T-helper 17 cell (primary cell): ENCODE measurements around the gene FBXL20. TPM values are rescaled to one million over a fixed set of nuclear protein-coding genes. Genes with fewer than 3 reads are reported as not detected.
A peak's percentile ranks its signal among the peaks of the same experiment; 100 is the strongest.

ENCODE experiments used
- ATAC-seq: fragments of 150-1000 bp; cut with Tn5 transposase; 2 replicates; pipeline ENCODE4 v1.10.0; 2021; ENCODE audit warnings: mild to moderate bottlenecking, moderate library complexity
- DNase-seq, 3 donors: peaks; one replicate each; pipeline versions ENCODE4 v3.0.0 to v3.0.0-alpha.2; 2020 to 2021
- H3K9me3 ChIP-seq: one replicate; pipeline ENCODE4 v1.7.0; 2013; ENCODE audit warnings: low read length, mild to moderate bottlenecking; ENCODE audit not compliant: control insufficient read depth, poor library complexity, severe bottlenecking
- H3K27ac Mint-ChIP-seq: one replicate; pipeline ENCODE4 v1.8.0; 2022; ENCODE audit warnings: mild to moderate bottlenecking, moderate library complexity, mixed read lengths
- H3K27me3 Mint-ChIP-seq: one replicate; pipeline ENCODE4 v1.8.0; 2022; ENCODE audit warnings: mixed read lengths
- H3K36me3 Mint-ChIP-seq: one replicate; pipeline ENCODE4 v1.8.0; 2022; ENCODE audit warnings: low read depth, mixed read lengths
- H3K4me1 Mint-ChIP-seq: one replicate; pipeline ENCODE4 v1.8.0; 2022; ENCODE audit warnings: mild to moderate bottlenecking, mixed read lengths
- H3K4me3 Mint-ChIP-seq: one replicate; pipeline ENCODE4 v1.8.0; 2022; ENCODE audit warnings: mild to moderate bottlenecking, moderate library complexity, mixed read lengths
- total RNA-seq, 4 donors: library from RNA in 2 of 4; stranded (reverse) in 2 of 4; gene quantifications; one replicate each; pipeline ENCODE4 v1.2.3 and lab custom pipeline; 2022 to 2026

FBXL20 gene
- total RNA-seq, 2 donors from 2014 or later = 23.4 to 30.4 TPM

DNA sequence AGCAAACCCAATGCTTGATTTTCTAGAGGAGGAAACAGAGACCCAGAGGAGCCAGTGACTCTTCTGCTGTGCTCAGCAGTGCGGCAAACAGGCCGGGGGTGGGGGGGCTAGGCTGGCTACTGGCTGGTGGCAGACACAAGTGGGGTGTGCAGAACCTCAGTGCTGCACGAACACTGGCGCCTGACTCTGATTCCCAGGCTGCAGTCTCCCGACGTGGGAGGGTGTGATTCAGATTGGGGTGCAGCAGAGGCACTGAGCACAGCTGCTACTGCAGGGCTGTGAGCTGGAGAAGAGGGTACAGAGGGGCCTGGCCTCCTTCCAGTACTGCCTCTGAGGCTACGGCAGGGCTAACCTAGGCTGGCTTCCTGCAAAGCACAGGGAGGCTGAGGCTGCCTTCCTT lies 193.3 kb downstream of the FBXL20 start:
- Mint-ChIP-seq H3K4me3 (no peak overlapping the region), H3K27me3 (peaks cover 19% of the 10 kb centered on the region), H3K36me3 (no peaks in the 10 kb centered on the region), H3K27ac (peak overlapping the region; percentile 32), H3K4me1 (peaks cover 15% of the 10 kb centered on the region)
- ATAC-seq (no peak), DNase-seq (no peak)
- H3K9me3 ChIP-seq = no peaks in the 10 kb centered on the region

DNA sequence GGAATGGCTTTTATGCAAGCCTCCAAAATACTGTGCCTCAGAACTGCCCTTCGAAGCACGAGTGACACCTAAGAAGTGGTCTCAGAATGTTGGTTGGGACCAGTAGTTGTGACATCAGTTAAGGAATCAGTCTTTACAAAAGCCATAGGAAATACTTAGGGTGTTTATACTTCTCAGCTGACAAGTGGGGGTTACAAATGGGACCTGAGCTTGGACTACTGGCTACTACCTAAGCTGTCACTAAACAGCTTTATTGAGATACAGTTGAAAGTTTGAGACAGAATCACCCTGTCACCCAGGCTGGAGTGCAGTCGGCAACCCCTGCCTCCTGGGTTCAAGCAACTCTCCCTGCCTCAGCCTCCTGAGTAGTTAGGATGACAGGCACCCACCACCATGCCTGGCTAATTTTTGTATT lies 196.3 kb downstream of the FBXL20 start:
- Mint-ChIP-seq H3K4me1 (peaks cover 33% of the 10 kb centered on the region), H3K27me3 (peaks cover under 1% of the 10 kb centered on the region), H3K4me3 (no peak overlapping the region), H3K36me3 (peaks cover 2% of the 10 kb centered on the region), H3K27ac (no peak overlapping the region)
- DNase-seq (no peak), ATAC-seq (no peak)
- no peaks in the 10 kb centered on the region for H3K9me3 ChIP-seq

DNA sequence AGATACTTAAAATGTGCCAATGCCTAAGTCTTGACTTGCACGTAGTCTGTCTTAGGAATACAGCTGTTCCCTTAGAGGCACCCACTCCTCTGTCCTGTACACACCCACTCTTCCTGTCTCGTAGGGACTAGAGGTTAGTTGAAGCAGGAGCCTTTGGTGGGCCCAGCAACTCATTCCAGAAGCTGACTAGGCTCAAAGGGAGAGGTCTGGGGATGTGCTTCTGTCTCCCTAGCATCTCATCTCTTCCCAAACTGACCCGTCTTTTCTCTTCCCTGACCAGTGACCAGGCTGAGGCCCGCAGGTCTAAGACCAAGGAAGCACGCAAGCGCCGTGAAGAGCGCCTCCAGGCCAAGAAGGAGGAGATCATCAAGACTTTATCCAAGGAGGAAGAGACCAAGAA lies 197.2 kb downstream of the FBXL20 start:
- Mint-ChIP-seq H3K27ac (peak overlapping the region; percentile 76), H3K4me3 (no peak overlapping the region)

More for the DNA sequence above, 197.2 kb downstream of the FBXL20 start:
- Mint-ChIP-seq H3K36me3 (peaks cover 2% of the 10 kb centered on the region), H3K27me3 (no peaks in the 10 kb centered on the region), H3K4me1 (peaks cover 40% of the 10 kb centered on the region)
- DNase-seq = no peak
- no peak for ATAC-seq
- H3K9me3 ChIP-seq = no peaks in the 10 kb centered on the region

Other genes starting within 250 kb of the FBXL20 start
- gene PLXDC1, start 250.0 kb downstream of the FBXL20 start, total RNA-seq = 10 to 100 TPM in 1 of 2 donors, 1 to 10 TPM in 1; 7.5 to 11.7 TPM
- not detected for gene ARL5C, start 235.5 kb downstream of the FBXL20 start, total RNA-seq
- 10 to 100 TPM; 21.4 to 21.9 TPM for gene CACNB1, start 204.0 kb downstream of the FBXL20 start, total RNA-seq
- gene RPL19, start 201.3 kb downstream of the FBXL20 start, total RNA-seq = 1,000 to 10,000 TPM; 3,035 to 3,199 TPM
- not detected for gene STAC2, start 175.7 kb downstream of the FBXL20 start, total RNA-seq
- 10 to 100 TPM; 37.8 to 41.3 TPM for gene MED1, start 49.6 kb upstream of the FBXL20 start, total RNA-seq
- 100 to 1,000 TPM in 1 of 2 donors, 10 to 100 TPM in 1; 97.4 to 105 TPM for gene CDK12, start 59.9 kb upstream of the FBXL20 start, total RNA-seq
- gene NEUROD2, start 206.3 kb upstream of the FBXL20 start, total RNA-seq = not detected
- gene PPP1R1B, start 225.3 kb upstream of the FBXL20 start, total RNA-seq = under 1 TPM; 0.22 to 0.42 TPM
- gene STARD3, start 235.5 kb upstream of the FBXL20 start, total RNA-seq = 10 to 100 TPM; 60.9 to 67.2 TPM